Calu3 (cell line): ENCODE data around the gene NRIP1. TPM values are rescaled to one million over a fixed set of nuclear protein-coding genes. Genes with fewer than 3 reads are reported as not detected.

Experiments used
- BruUV-seq: library from RNA; stranded (reverse); fragments of 400-500 nt; replicated peaks from 2 replicates; lab custom pipeline; 2021; lab: Mats Ljungman, UMichigan
- CTCF ChIA-PET: fragments of 300-600 bp; sonication (Branson Sonifier 250); formaldehyde crosslinking; loops from one replicate; lab custom pipeline; 2022; ENCODE audit warnings: antibody characterized with exemption; lab: Charles Lee
- DNase-seq: peaks from one replicate; pipeline ENCODE4 v3.0.0; 2022
- H3K27ac Mint-ChIP-seq: one replicate; pipeline ENCODE4 v1.8.0; 2022; ENCODE audit warnings: mixed read lengths; ENCODE audit not compliant: unreplicated experiment
- H3K27me3 Mint-ChIP-seq: one replicate; pipeline ENCODE4 v1.8.0; 2022; ENCODE audit warnings: mixed read lengths; ENCODE audit not compliant: unreplicated experiment
- H3K36me3 Mint-ChIP-seq: one replicate; pipeline ENCODE4 v1.8.0; 2022; ENCODE audit warnings: mild to moderate bottlenecking, moderate library complexity, mixed read lengths; ENCODE audit not compliant: insufficient read depth, unreplicated experiment
- H3K4me1 Mint-ChIP-seq: one replicate; pipeline ENCODE4 v1.8.0; 2022; ENCODE audit warnings: mild to moderate bottlenecking, low read depth, mixed read lengths; ENCODE audit not compliant: unreplicated experiment
- H3K4me3 Mint-ChIP-seq: one replicate; pipeline ENCODE4 v1.8.0; 2022; ENCODE audit warnings: mild to moderate bottlenecking, low read depth, moderate library complexity, mixed read lengths; ENCODE audit not compliant: unreplicated experiment
- H3K9me3 Mint-ChIP-seq: one replicate; pipeline ENCODE4 v1.8.0; 2022; ENCODE audit warnings: low read depth, mixed read lengths; ENCODE audit not compliant: unreplicated experiment
- intact Hi-C: fragments of 100-400 bp; cut with micrococcal nuclease; formaldehyde crosslinking; loops from one replicate; pipeline ENCODE4 v1.10.0; 2022; ENCODE audit not compliant: unreplicated experiment
- total RNA-seq: library from RNA; stranded (reverse); gene quantifications from 2 replicates; pipeline ENCODE4 v1.2.3, GENCODE V29; 2022
- TF ChIP-seq, protein P1 (sequence below): fragments of 200-600 bp; IDR thresholded peaks from one replicate; pipeline ENCODE4 v1.8.0; 2022; ENCODE audit warnings: antibody characterized with exemption; ENCODE audit not compliant: unreplicated experiment

NRIP1 gene
- total RNA-seq, 1 experiment from 2014 or later = 58.7 TPM

GRCh38 chr21:15061279-15061678 is 3.5 kb downstream of the NRIP1 start:
- BruUV-seq = no TSS peak
- H3K36me3 Mint-ChIP-seq = peaks cover 74% of the 10 kb centered on the region
- intact Hi-C loops = loop anchor here (5.0 kb wide), 2 partner anchors 161 to 184 kb away; no protein-coding TSS in a partner anchor
- TF ChIP-seq, protein P1, sequence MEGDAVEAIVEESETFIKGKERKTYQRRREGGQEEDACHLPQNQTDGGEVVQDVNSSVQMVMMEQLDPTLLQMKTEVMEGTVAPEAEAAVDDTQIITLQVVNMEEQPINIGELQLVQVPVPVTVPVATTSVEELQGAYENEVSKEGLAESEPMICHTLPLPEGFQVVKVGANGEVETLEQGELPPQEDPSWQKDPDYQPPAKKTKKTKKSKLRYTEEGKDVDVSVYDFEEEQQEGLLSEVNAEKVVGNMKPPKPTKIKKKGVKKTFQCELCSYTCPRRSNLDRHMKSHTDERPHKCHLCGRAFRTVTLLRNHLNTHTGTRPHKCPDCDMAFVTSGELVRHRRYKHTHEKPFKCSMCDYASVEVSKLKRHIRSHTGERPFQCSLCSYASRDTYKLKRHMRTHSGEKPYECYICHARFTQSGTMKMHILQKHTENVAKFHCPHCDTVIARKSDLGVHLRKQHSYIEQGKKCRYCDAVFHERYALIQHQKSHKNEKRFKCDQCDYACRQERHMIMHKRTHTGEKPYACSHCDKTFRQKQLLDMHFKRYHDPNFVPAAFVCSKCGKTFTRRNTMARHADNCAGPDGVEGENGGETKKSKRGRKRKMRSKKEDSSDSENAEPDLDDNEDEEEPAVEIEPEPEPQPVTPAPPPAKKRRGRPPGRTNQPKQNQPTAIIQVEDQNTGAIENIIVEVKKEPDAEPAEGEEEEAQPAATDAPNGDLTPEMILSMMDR = no peak
- H3K27ac Mint-ChIP-seq = peak overlapping the region; percentile 52
- peaks cover 43% of the 10 kb centered on the region for H3K4me1 Mint-ChIP-seq
- DNase-seq = no peak
- no peaks in the 10 kb centered on the region for H3K9me3 Mint-ChIP-seq
- no peaks in the 10 kb centered on the region for H3K27me3 Mint-ChIP-seq
- H3K4me3 Mint-ChIP-seq = peak overlapping the region; percentile 72
- CTCF ChIA-PET = no interaction called here

GRCh38 chr21:15060543-15061175 is 4.1 kb downstream of the NRIP1 start:
- no TSS peak for BruUV-seq
- TF ChIP-seq, protein P1 = no peak
- no peak for DNase-seq
- intact Hi-C loops = loop anchor here (1.0 to 5.0 kb wide), 3 partner anchors 8 to 183 kb away; no protein-coding TSS in a partner anchor
- CTCF ChIA-PET = no interaction called here
- Mint-ChIP-seq H3K9me3 (no peaks in the 10 kb centered on the region), H3K4me1 (peaks cover 49% of the 10 kb centered on the region), H3K4me3 (peak overlapping the region; percentile 72), H3K36me3 (peaks cover 74% of the 10 kb centered on the region), H3K27me3 (no peaks in the 10 kb centered on the region), H3K27ac (peak overlapping the region; percentile 52)

GRCh38 chr21:15059397-15059796 is 5.4 kb downstream of the NRIP1 start:
- no peaks in the 10 kb centered on the region for H3K9me3 Mint-ChIP-seq
- peak overlapping the region; percentile 75 for H3K4me3 Mint-ChIP-seq
- no TSS peak for BruUV-seq

DNA sequence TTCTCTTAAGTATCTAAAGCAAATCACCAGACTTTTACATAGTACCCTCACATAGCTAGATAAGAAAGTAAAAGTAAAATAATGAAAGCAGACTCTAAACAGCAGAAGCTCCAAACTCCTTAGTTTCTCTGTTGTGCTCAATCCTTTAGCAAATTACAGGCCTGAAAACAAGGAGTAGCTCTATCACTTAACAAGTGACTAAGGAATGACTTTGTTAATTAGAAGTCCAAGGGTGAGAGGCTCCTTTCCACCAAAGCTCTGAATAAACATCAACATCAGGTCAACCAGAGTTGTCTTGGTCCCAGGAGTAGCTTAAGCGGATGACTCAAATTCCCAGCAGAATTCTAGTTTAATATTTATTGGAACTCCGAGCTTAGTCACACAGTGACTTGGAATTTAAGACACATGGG is 5.9 kb downstream of the NRIP1 start:
- Mint-ChIP-seq H3K27me3 (no peaks in the 10 kb centered on the region), H3K9me3 (no peaks in the 10 kb centered on the region), H3K36me3 (peaks cover 65% of the 10 kb centered on the region), H3K4me3 (peak overlapping the region; percentile 75), H3K27ac (peak overlapping the region; percentile 95), H3K4me1 (peaks cover 61% of the 10 kb centered on the region)
- CTCF ChIA-PET = interaction anchor here (0.8 kb wide), 1 partner anchor 195 kb away, joined by 6 read pairs; no protein-coding TSS in a partner anchor
- intact Hi-C loops = no loop called here
- BruUV-seq = no TSS peak
- DNase-seq = no peak
- TF ChIP-seq, protein P1 = no peak

More at GRCh38 chr21:15059397-15059796, 5.4 kb downstream of the NRIP1 start:
- Mint-ChIP-seq H3K27ac (peak overlapping the region; percentile 95), H3K27me3 (no peaks in the 10 kb centered on the region), H3K36me3 (peaks cover 69% of the 10 kb centered on the region), H3K4me1 (peaks cover 61% of the 10 kb centered on the region)
- TF ChIP-seq, protein P1 = no peak
- CTCF ChIA-PET = interaction anchor here (0.8 kb wide), 1 partner anchor 195 kb away, joined by 6 read pairs; no protein-coding TSS in a partner anchor
- DNase-seq = no peak
- intact Hi-C loops = no loop called here
